PC-3 (cell line): ENCODE measurements around the gene PNLDC1. TPM values are rescaled to one million over a fixed set of nuclear protein-coding genes. Genes with fewer than 3 reads are reported as not detected.

ENCODE experiments used
- ATAC-seq: fragments of 200-7000 bp; cut with Tn5 transposase; 2 replicates; pipeline ENCODE4 v1.9.1; 2020; ENCODE audit warnings: mild to moderate bottlenecking, moderate library complexity
- BruUV-seq: library from RNA; stranded (reverse); fragments of 400-500 nt; replicated peaks from 2 replicates; lab custom pipeline; 2021; lab: Mats Ljungman, UMichigan
- CTCF ChIA-PET: fragments of 300-600 bp; sonication (Branson Sonifier 250); formaldehyde crosslinking; loops from one replicate; lab custom pipeline; 2022; ENCODE audit warnings: antibody characterized with exemption; lab: Charles Lee
- POLR2A ChIA-PET: fragments of 300-600 bp; sonication (Branson Sonifier 250); formaldehyde crosslinking; loops from one replicate; lab custom pipeline; 2022; ENCODE audit warnings: antibody characterized with exemption; ENCODE audit not compliant: unreplicated experiment; lab: Charles Lee
- DNase-seq: peaks from one replicate; pipeline ENCODE4 v3.0.0-alpha.2; 2015
- H2AFZ ChIP-seq: fragments of 300-600 bp; sonication (generic); 2 replicates; pipeline ENCODE4 v1.6.0; 2016; ENCODE audit warnings: antibody characterized with exemption, low read length
- H3F3A ChIP-seq: fragments of 300-600 bp; sonication (generic); one replicate; pipeline ENCODE4 v1.6.0; 2017; ENCODE audit warnings: antibody characterized with exemption, low read length, control low read depth, mild to moderate bottlenecking; ENCODE audit not compliant: unreplicated experiment
- H3K27ac ChIP-seq: fragments of 300-600 bp; sonication (generic); 2 replicates; pipeline ENCODE4 v1.5.1; 2016; ENCODE audit warnings: mild to moderate bottlenecking, low read length
- H3K27me3 ChIP-seq: fragments of 300-600 bp; sonication (generic); 2 replicates; pipeline ENCODE4 v1.6.1; 2016; ENCODE audit warnings: low read length, mixed read lengths
- H3K36me3 ChIP-seq: fragments of 300-600 bp; sonication (generic); 2 replicates; pipeline ENCODE4 v1.6.1; 2016; ENCODE audit warnings: low read depth, mixed run types, low read length, mixed read lengths
- H3K4me1 ChIP-seq: fragments of 300-600 bp; sonication (generic); 2 replicates; pipeline ENCODE4 v1.5.1; 2016; ENCODE audit warnings: low read length; ENCODE audit not compliant: insufficient read depth
- H3K4me2 ChIP-seq: fragments of 300-600 bp; sonication (generic); 2 replicates; pipeline ENCODE4 v1.6.0; 2016; ENCODE audit warnings: low read length
- H3K4me3 ChIP-seq: fragments of 300-600 bp; sonication (generic); 2 replicates; pipeline ENCODE4 v1.5.1; 2016; ENCODE audit warnings: mild to moderate bottlenecking, low read length, mixed read lengths
- H3K79me2 ChIP-seq: fragments of 300-600 bp; sonication (generic); 2 replicates; pipeline ENCODE4 v1.6.1; 2017; ENCODE audit warnings: low read length, mixed read lengths
- H3K9ac ChIP-seq: fragments of 300-600 bp; sonication (generic); 2 replicates; pipeline ENCODE4 v1.6.0; 2016; ENCODE audit warnings: mild to moderate bottlenecking, low read length
- H3K9me2 ChIP-seq: fragments of 300-600 bp; sonication (generic); replicated peaks from 2 replicates; pipeline ENCODE4 v1.6.1; 2016; ENCODE audit warnings: mixed run types, low read length, mixed read lengths
- H3K9me3 ChIP-seq: fragments of 300-600 bp; sonication (generic); 2 replicates; pipeline ENCODE4 v1.6.1; 2016; ENCODE audit warnings: low read length, mixed read lengths
- H4K20me1 ChIP-seq: fragments of 300-600 bp; sonication (generic); 2 replicates; pipeline ENCODE4 v1.6.1; 2016; ENCODE audit warnings: low read length, mixed read lengths
- CTCF ChIP-seq: fragments of 300-600 bp; sonication (generic); conservative IDR thresholded peaks from 2 replicates; pipeline ENCODE4 v1.5.1; 2017; ENCODE audit warnings: antibody characterized with exemption, low read depth, mild to moderate bottlenecking, low read length
- EZH2 ChIP-seq: fragments of 300-600 bp; sonication (generic); IDR thresholded peaks from one replicate; pipeline ENCODE4 v1.6.1; 2017; ENCODE audit warnings: antibody characterized with exemption, mild to moderate bottlenecking, low read length; ENCODE audit not compliant: unreplicated experiment
- EZH2phosphoT487 ChIP-seq: fragments of 300-600 bp; sonication (generic); IDR thresholded peaks from 2 replicates; pipeline ENCODE4 v1.6.1; 2018; ENCODE audit warnings: mild to moderate bottlenecking, antibody characterized with exemption, low read length, borderline replicate concordance
- intact Hi-C: fragments of 100-400 bp; cut with micrococcal nuclease; formaldehyde crosslinking; loops from 2 replicates; pipeline ENCODE4 v1.9.0; 2023
- total RNA-seq: library from RNA; depleted of rRNA; stranded (reverse); fragments of >200 nt; gene quantifications from 2 replicates; pipeline ENCODE4 v1.2.3, GENCODE V29; 2014

PNLDC1 gene
- total RNA-seq, 1 experiment from 2014 or later, result not detected

DNA sequence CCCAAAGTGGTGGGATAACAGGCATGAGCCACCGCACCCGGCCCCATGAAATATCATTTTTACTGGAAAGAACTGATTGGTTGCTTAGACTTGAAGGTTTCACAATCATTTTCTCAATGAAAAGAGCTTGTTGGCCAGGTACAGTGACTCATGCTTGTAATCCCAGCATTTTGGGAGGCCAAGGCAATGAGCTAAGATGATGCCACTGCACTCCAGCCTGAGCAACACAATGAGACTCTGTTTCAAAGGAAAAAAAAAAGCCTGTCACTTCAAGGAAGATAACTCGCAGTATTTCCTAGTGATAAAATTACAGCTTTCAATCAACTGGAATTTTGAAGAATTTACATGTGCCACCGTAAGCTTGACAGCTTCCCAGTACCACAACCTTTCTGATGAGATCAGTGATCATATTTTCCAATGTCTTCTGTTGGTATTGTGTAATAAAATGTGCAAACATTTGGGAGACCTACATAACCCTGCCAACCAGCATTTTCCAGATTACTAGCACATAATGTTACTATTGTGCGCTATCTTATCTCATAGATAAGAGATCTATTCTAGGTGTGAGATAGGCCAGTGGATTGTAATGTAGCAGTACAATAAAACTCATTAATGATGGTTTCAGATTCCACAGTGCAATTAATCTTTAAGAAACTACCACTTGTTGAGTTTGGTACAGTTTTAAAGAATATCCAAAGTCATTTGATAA, 7.2 kb downstream of the PNLDC1 start:
- Histone ChIP-seq H3K79me2 (no peaks in the 10 kb centered on the region), H2AFZ (no peak overlapping the region), H3F3A (no peaks in the 10 kb centered on the region), H3K4me2 (peak overlapping the region; percentile 50), H4K20me1 (no peaks in the 10 kb centered on the region), H3K27ac (peak overlapping the region; percentile 52), H3K4me1 (peaks cover 6% of the 10 kb centered on the region), H3K9me2 (no peaks in the 10 kb centered on the region), H3K9ac (no peak overlapping the region), H3K9me3 (no peaks in the 10 kb centered on the region), H3K36me3 (no peaks in the 10 kb centered on the region), H3K27me3 (no peaks in the 10 kb centered on the region), H3K4me3 (no peak overlapping the region)
- intact Hi-C loops, result no loop called here
- ATAC-seq (peak; percentile 72), DNase-seq (peak; percentile 73)
- no peak for TF ChIP-seq CTCF
- TF ChIP-seq EZH2phosphoT487, result no peak
- TF ChIP-seq EZH2, result no peak
- POLR2A ChIA-PET, result interaction anchor here (0.9 kb wide), 1 partner anchor 80 kb away, joined by 5 read pairs; the partner anchor contains the start of gene WTAP
- no TSS peak for BruUV-seq
- CTCF ChIA-PET, result interaction anchor here (0.7 kb wide), 1 partner anchor 10 kb away, joined by 5 read pairs; no protein-coding TSS in a partner anchor

DNA sequence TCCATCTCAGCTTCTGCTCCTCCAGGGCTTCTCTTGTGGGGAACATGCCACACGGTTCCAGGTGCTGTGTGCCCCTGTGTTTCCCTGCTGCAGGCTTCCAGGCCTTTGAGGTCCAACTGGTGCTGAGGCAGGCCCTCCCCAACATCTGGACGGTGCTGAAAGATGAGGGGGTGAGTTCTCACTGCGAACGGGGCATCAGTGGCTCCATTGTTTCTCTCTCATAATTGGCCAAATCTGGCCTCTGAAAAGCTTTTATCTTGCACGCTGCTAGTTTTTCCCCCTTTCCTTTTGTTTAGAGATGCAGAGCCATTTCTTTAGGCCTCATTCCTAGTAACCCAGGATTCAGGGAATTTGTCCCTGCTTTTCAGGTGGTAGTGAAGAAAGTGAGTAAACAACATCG, 8.6 kb downstream of the PNLDC1 start:
- TF ChIP-seq EZH2phosphoT487, result no peak
- CTCF ChIA-PET, result no interaction called here

GRCh38 chr6:159809149-159809548, 9.1 kb downstream of the PNLDC1 start:
- no peaks in the 10 kb centered on the region for H3K9me2 ChIP-seq
- H3K9me3 ChIP-seq, result no peaks in the 10 kb centered on the region
- H3K4me2 ChIP-seq, result no peak overlapping the region
- ChIA-PET POLR2A (no interaction called here), CTCF (no interaction called here)
- ATAC-seq (no peak), DNase-seq (no peak)
- intact Hi-C loops, result no loop called here
- H3K27ac ChIP-seq, result no peak overlapping the region
- H3K27me3 ChIP-seq, result no peaks in the 10 kb centered on the region
- BruUV-seq, result no TSS peak
- peaks cover 6% of the 10 kb centered on the region for H3K4me1 ChIP-seq
- H3K9ac ChIP-seq, result no peak overlapping the region
- H3K4me3 ChIP-seq, result no peak overlapping the region
- no peaks in the 10 kb centered on the region for H3F3A ChIP-seq
- H4K20me1 ChIP-seq, result no peaks in the 10 kb centered on the region
- H3K79me2 ChIP-seq, result no peaks in the 10 kb centered on the region
- no peaks in the 10 kb centered on the region for H3K36me3 ChIP-seq
- H2AFZ ChIP-seq, result no peak overlapping the region
- TF ChIP-seq EZH2phosphoT487 (no peak), CTCF (no peak), EZH2 (no peak)

More for the DNA sequence above, 8.6 kb downstream of the PNLDC1 start:
- Histone ChIP-seq H3K4me2 (no peak overlapping the region), H3K9ac (no peak overlapping the region), H3K27ac (no peak overlapping the region), H3K27me3 (no peaks in the 10 kb centered on the region), H3K79me2 (no peaks in the 10 kb centered on the region), H2AFZ (no peak overlapping the region), H3K4me3 (no peak overlapping the region), H3K9me2 (no peaks in the 10 kb centered on the region), H3K9me3 (no peaks in the 10 kb centered on the region), H3F3A (no peaks in the 10 kb centered on the region), H3K36me3 (no peaks in the 10 kb centered on the region), H3K4me1 (peaks cover 6% of the 10 kb centered on the region), H4K20me1 (no peaks in the 10 kb centered on the region)
- POLR2A ChIA-PET, result no interaction called here
- ATAC-seq (no peak), DNase-seq (no peak)
- intact Hi-C loops, result no loop called here
- BruUV-seq, result no TSS peak
